Transverse colon (tissue), 4 donors: ENCODE data around the gene LIPE. TPM values are rescaled to one million over a fixed set of nuclear protein-coding genes. Genes with fewer than 3 reads are reported as not detected.

Experiments used
- DNase-seq: peaks from one replicate; pipeline ENCODE4 v3.0.0-alpha.2; 2019
- H3K27ac ChIP-seq, 4 donors: fragments of 200-600 bp; sonication (generic); 2 replicates each; pipeline ENCODE4 v1.5.1; 2016 to 2018; ENCODE audit warnings: inconsistent platforms in 4 of 4
- H3K27me3 ChIP-seq: fragments of 200-600 bp; sonication (generic); 2 replicates; pipeline ENCODE4 v1.5.1; 2017; ENCODE audit warnings: inconsistent platforms
- H3K36me3 ChIP-seq, 4 donors: fragments of 200-600 bp; sonication (generic); 2 replicates each; pipeline ENCODE4 v1.5.1; 2017 to 2019; ENCODE audit warnings: inconsistent platforms in 4 of 4
- H3K4me1 ChIP-seq, 4 donors: fragments of 200-600 bp; sonication (generic); 2 replicates each; pipeline ENCODE4 v1.5.1; 2017 to 2020; ENCODE audit warnings: inconsistent platforms in 4 of 4
- H3K4me3 ChIP-seq, 4 donors: fragments of 200-600 bp; sonication (generic); 1 replicate in 1 of 4; 2 replicates in 3 of 4; pipeline versions ENCODE4 v1.5.1 to v1.6.1; 2017 to 2019; ENCODE audit warnings: inconsistent platforms in 4 of 4
- H3K9me3 ChIP-seq, 2 donors: fragments of 200-600 bp; sonication (generic); 2 replicates each; pipeline ENCODE4 v1.5.1; 2017 to 2019; ENCODE audit warnings: inconsistent platforms in 2 of 2
- CTCF ChIP-seq, 5 experiments: fragments of 200-600 bp in 3 of 5; fragments of 450-650 bp in 2 of 5; sonication (generic) in 3 of 5; IDR thresholded peaks; 1 replicate in 2 of 5; 2 replicates in 3 of 5; pipeline ENCODE4 v1.5.1; 2016 to 2017; ENCODE audit warnings: antibody characterized with exemption in 5 of 5, inconsistent platforms in 3 of 5, mild to moderate bottlenecking in 2 of 5, moderate library complexity in 1 of 5
- EP300 ChIP-seq: sonication (generic); formaldehyde crosslinking; IDR thresholded peaks from one replicate; pipeline ENCODE4 v1.6.1; 2017; ENCODE audit warnings: antibody characterized with exemption, low read depth
- POLR2A ChIP-seq: fragments of 450-650 bp; IDR thresholded peaks from one replicate; pipeline ENCODE4 v1.6.1; 2016; ENCODE audit warnings: antibody characterized with exemption, mild to moderate bottlenecking, moderate library complexity
- POLR2AphosphoS5 ChIP-seq, 3 donors: sonication (generic); formaldehyde crosslinking; IDR thresholded peaks; one replicate each; pipeline ENCODE4 v1.6.1; 2016; ENCODE audit warnings: antibody characterized with exemption in 3 of 3
- WGBS, 2 donors: methylation state at CpG; one replicate each; pipeline ENCODE4 v1.1.5; 2018; ENCODE audit warnings: low coverage in 1 of 2; 5-methylcytosine and 5-hydroxymethylcytosine counted together
- in situ Hi-C, 4 donors: fragments of 200-750 bp; cut with MboI; loops; one replicate each; pipeline versions ENCODE4 v1.15.0 to v1.15.1; 2017; ENCODE audit warnings: low sequenced_read_pairs in 3 of 4, low pct_ligation_motif_present in 1 of 4, low pct_unique_long_range_greater_than_20kb in 1 of 4
- intact Hi-C: fragments of 100-400 bp; cut with DNase I; formaldehyde crosslinking; loops from one replicate; pipeline ENCODE4 v1.15.1; 2023; ENCODE audit warnings: low total_unique reads
- small RNA-seq, 4 donors: library from RNA; depleted of rRNA; stranded (forward); fragments of <200 nt; gene quantifications; one replicate each; pipeline ENCODE3, GENCODE V24; 2016
- total RNA-seq, 4 donors: library from RNA; depleted of rRNA; stranded (reverse); fragments of >200 nt; gene quantifications; one replicate each; pipeline ENCODE4 v1.1.0, GENCODE V29; 2016

LIPE gene
- total RNA-seq, 4 donors from 2014 or later = 7.1 to 60.2 (median 25.9) TPM

GRCh38 chr19:42352301-42353259 is 74.6 kb downstream of the LIPE start:
- 91% methylated on average over 29 of the region's 31 CpGs; no CpG with 5 or more reads in 1 of the 2 donors for WGBS, 2 donors
- in situ Hi-C loops (no loop called here), intact Hi-C loops (no loop called here)
- no peak overlapping the region for H3K4me3 ChIP-seq
- DNase-seq = no peak
- TF ChIP-seq CTCF (IDR thresholded peaks at IDR 0.05) = no peak
- TF ChIP-seq EP300 = no peak
- no peak for TF ChIP-seq POLR2AphosphoS5 (IDR thresholded peaks at IDR 0.05)
- TF ChIP-seq POLR2A = no peak
- no peaks in the 10 kb centered on the region for H3K4me1 ChIP-seq
- no peaks in the 10 kb centered on the region for H3K9me3 ChIP-seq
- no peaks in the 10 kb centered on the region for H3K36me3 ChIP-seq
- H3K27me3 ChIP-seq = no peaks in the 10 kb centered on the region
- no peak overlapping the region for H3K27ac ChIP-seq

Small RNA genes within 50 kb of the gene (small RNA-seq; reads per million reads assigned to genes)
- gene RNU4-60P = 0 reads per million in 4 donors

Other genes with a start within 250 kb of the LIPE start
- 10 to 100 TPM; 52.2 to 90.8 (median 63.0) TPM for gene DEDD2, start 209.7 kb downstream of the LIPE start, total RNA-seq
- 10 to 100 TPM in 1 of 4 donors, 1 to 10 TPM in 3; 6.4 to 19.5 (median 6.8) TPM for gene ZNF526, start 207.1 kb downstream of the LIPE start, total RNA-seq
- gene GSK3A, start 184.8 kb downstream of the LIPE start, total RNA-seq = 10 to 100 TPM; 10.7 to 46.4 (median 31.0) TPM
- gene ERF, start 172.3 kb downstream of the LIPE start, total RNA-seq = 10 to 100 TPM; 20.9 to 67.3 (median 30.5) TPM
- gene CIC, start 158.1 kb downstream of the LIPE start, total RNA-seq = 10 to 100 TPM; 35.1 to 96.5 (median 43.6) TPM
- gene PRR19, start 125.3 kb downstream of the LIPE start, total RNA-seq = under 1 TPM in 2 of 4 donors, not detected in 2; 0.41 to 0.79 TPM
- 10 to 100 TPM in 3 of 4 donors, not detected in 1; 16.7 to 35.2 (median 24.4) TPM for gene PAFAH1B3, start 124.8 kb downstream of the LIPE start, total RNA-seq
- not detected for gene TMEM145, start 114.1 kb downstream of the LIPE start, total RNA-seq
- gene MEGF8, start 101.8 kb downstream of the LIPE start, total RNA-seq = 10 to 100 TPM; 15.3 to 40.4 (median 22.8) TPM
- 1 to 10 TPM in 1 of 4 donors, not detected in 3; 2.7 TPM for gene CNFN, start 37.1 kb downstream of the LIPE start, total RNA-seq
- not detected for gene CXCL17, start 15.6 kb upstream of the LIPE start, total RNA-seq
- 100 to 1,000 TPM in 3 of 4 donors, 10 to 100 TPM in 1; 38.6 to 835 (median 564) TPM for gene CEACAM1, start 101.1 kb upstream of the LIPE start, total RNA-seq
- gene CEACAM8, start 167.5 kb upstream of the LIPE start, total RNA-seq = 1 to 10 TPM in 1 of 4 donors, under 1 TPM in 1, not detected in 2; 0.32 to 1.5 TPM